Endothelial cell (in vitro differentiated cells): Measurements from ENCODE around the gene TCERG1L. TPM values are rescaled to one million over a fixed set of nuclear protein-coding genes. Genes with fewer than 3 reads are reported as not detected.

ENCODE experiments used
- DNase-seq: peaks from one replicate; pipeline ENCODE4 v3.0.0; 2021; ENCODE audit warnings: low spot score
- H3K27ac Mint-ChIP-seq: one replicate; pipeline ENCODE4 v1.8.0; 2021; ENCODE audit warnings: mixed read lengths, inconsistent platforms; ENCODE audit not compliant: unreplicated experiment
- H3K27me3 Mint-ChIP-seq: one replicate; pipeline ENCODE4 v1.8.0; 2021; ENCODE audit warnings: mild to moderate bottlenecking, moderate library complexity, mixed read lengths, inconsistent platforms; ENCODE audit not compliant: unreplicated experiment
- H3K36me3 Mint-ChIP-seq: one replicate; pipeline ENCODE4 v1.8.0; 2021; ENCODE audit warnings: mild to moderate bottlenecking, low read depth, mixed read lengths, inconsistent platforms; ENCODE audit not compliant: unreplicated experiment
- H3K4me1 Mint-ChIP-seq: one replicate; pipeline ENCODE4 v1.8.0; 2021; ENCODE audit warnings: mild to moderate bottlenecking, mixed read lengths, inconsistent platforms; ENCODE audit not compliant: unreplicated experiment
- H3K4me3 Mint-ChIP-seq: one replicate; pipeline ENCODE4 v1.8.0; 2021; ENCODE audit warnings: mild to moderate bottlenecking, mixed read lengths, inconsistent platforms; ENCODE audit not compliant: unreplicated experiment
- H3K9me3 Mint-ChIP-seq: one replicate; pipeline ENCODE4 v1.8.0; 2021; ENCODE audit warnings: mixed read lengths, inconsistent platforms; ENCODE audit not compliant: unreplicated experiment
- total RNA-seq: library from RNA; stranded (reverse); fragmentation: NEBNext Ultra II Directional; extraction: Animal tissue kit (Norgen Biotek cat#: 25700); gene quantifications from one replicate; pipeline ENCODE4 v1.2.1, GENCODE V29; 2021; ENCODE audit not compliant: unreplicated experiment
- TF ChIP-seq, protein P1 (sequence below): fragments of 200-600 bp; sonication (generic); IDR thresholded peaks from one replicate; pipeline ENCODE4 v1.5.0; 2021; ENCODE audit warnings: antibody characterized with exemption; ENCODE audit not compliant: unreplicated experiment

Gene TCERG1L
- total RNA-seq, 1 donor from 2014 or later: not detected

DNA sequence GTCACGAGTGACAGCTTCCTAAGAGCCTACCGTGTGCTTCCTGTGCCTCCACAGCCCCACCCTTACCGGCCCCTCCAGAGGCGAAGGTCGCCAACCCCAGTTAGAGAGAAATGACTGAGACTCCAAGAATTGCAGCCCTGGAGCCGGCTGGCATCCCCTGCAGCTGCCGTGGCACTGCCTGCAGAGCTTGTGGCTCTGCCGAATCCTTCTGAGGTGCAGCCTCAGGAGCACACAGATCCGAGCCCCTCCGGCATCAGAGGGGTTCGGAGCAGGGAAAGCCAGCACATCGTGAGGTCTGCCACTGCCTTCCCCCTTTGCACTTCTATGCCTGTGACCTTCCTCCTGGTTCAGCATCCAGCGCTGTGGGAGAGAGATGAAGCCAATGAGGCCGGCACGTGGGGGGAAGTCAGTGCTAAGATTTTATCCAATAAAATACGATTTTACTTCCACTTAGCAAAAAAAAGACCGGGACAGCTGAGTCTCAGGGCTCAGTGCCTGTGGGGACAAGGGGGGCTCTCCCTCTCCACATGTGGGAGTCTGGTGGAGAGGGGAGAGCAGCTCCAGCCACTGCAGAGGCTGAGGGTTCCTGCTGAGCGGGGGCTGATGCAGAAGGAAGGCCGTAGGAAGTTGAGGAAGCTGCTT, 80.1 kb downstream of the TCERG1L start:
- DNase-seq: no peak
- no peak overlapping the region for H3K4me3 Mint-ChIP-seq
- no peak overlapping the region for H3K27ac Mint-ChIP-seq
- no peaks in the 10 kb centered on the region for H3K27me3 Mint-ChIP-seq
- TF ChIP-seq, protein P1, sequence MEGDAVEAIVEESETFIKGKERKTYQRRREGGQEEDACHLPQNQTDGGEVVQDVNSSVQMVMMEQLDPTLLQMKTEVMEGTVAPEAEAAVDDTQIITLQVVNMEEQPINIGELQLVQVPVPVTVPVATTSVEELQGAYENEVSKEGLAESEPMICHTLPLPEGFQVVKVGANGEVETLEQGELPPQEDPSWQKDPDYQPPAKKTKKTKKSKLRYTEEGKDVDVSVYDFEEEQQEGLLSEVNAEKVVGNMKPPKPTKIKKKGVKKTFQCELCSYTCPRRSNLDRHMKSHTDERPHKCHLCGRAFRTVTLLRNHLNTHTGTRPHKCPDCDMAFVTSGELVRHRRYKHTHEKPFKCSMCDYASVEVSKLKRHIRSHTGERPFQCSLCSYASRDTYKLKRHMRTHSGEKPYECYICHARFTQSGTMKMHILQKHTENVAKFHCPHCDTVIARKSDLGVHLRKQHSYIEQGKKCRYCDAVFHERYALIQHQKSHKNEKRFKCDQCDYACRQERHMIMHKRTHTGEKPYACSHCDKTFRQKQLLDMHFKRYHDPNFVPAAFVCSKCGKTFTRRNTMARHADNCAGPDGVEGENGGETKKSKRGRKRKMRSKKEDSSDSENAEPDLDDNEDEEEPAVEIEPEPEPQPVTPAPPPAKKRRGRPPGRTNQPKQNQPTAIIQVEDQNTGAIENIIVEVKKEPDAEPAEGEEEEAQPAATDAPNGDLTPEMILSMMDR: no peak
- peaks cover 13% of the 10 kb centered on the region for H3K36me3 Mint-ChIP-seq
- no peaks in the 10 kb centered on the region for H3K4me1 Mint-ChIP-seq
- peaks cover 27% of the 10 kb centered on the region for H3K9me3 Mint-ChIP-seq

DNA sequence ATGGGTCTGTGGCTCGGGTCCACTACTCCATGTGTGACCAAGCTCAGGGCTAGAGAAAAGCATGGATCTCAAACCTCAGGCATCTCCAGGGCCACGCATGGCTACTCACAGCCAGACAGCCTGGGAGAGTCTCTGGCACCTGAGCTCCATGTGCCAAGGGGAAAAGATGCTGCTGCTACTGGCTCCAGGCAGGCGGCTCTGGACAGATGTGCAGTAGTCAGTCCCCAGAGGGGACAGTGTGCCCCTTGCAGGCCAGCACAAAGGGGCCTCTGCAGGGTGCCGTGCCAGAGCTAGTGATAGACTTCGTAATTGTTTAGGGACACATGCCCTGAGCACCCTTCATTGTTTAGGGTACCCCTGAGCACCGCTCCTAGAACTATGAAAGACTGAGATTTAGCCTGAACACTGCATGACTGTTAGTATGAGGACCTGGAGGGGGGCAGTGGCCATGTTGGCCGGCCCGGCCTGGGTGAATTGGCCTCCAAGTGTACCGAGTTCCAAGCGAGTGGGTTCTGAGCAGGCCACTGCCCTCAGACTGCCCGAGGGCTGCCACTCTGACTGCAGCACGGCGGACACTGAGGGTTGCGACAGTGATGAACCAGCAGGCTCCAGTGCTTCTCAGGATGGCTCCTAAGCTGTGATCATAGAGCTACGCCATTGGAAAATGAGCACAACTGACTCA, 80.7 kb downstream of the TCERG1L start:
- no peaks in the 10 kb centered on the region for H3K4me1 Mint-ChIP-seq
- peaks cover 11% of the 10 kb centered on the region for H3K36me3 Mint-ChIP-seq
- TF ChIP-seq, protein P1: no peak
- peaks cover 3% of the 10 kb centered on the region for H3K27me3 Mint-ChIP-seq
- H3K9me3 Mint-ChIP-seq: peaks cover 26% of the 10 kb centered on the region
- H3K27ac Mint-ChIP-seq: no peak overlapping the region
- DNase-seq: no peak
- H3K4me3 Mint-ChIP-seq: no peak overlapping the region

DNA sequence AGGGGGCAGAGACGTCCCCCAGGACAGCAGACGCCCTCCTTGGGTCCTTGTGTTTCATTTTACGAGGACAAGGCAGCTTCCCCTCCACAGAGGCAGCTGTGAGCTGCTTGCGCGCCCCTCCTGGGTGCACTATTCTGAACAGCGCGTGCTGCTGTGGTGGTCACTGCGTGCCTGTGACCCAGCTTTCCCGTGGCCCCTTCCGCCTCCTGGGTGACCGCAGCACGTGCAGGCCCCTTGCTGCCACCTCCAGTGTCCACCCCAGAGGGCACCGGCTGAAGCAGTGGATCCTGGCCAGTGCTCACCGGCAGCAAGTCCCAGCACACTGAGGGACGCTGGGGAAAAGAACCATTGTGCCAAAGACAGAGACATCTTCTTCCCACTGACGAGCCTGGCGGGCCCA, 81.4 kb downstream of the TCERG1L start:
- Mint-ChIP-seq H3K36me3 (peaks cover 12% of the 10 kb centered on the region), H3K4me3 (no peak overlapping the region), H3K9me3 (peaks cover 32% of the 10 kb centered on the region), H3K27me3 (peaks cover 6% of the 10 kb centered on the region), H3K4me1 (no peaks in the 10 kb centered on the region), H3K27ac (no peak overlapping the region)
- no peak for DNase-seq
- TF ChIP-seq, protein P1: no peak

DNA sequence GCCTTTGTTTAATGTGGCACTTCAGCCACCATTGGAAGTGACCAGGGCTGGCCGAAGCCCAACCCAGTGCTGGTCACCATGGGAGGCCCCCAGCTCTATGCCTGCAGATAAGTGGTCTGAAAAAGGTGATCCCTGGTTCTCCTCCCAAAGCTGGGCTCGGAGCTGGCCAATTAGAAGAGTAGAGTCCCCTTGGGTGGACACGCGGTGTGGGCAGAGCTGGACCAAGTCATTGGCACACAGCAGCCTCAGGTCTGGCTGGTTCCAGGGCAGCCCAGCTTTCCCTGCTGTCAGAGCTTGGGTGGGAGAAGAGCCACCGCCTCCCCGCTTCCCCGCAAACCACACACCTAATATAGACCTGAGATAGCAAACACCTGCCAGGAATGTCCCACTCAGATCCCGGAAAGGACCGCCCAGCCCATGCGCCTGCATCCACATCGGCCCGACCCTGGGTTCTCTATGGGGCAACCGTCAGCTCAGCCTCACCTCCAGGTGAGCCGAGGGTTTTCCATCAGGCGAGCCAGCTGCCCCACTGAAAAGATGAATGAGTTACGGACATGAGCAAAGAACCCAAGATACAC, 84.3 kb downstream of the TCERG1L start:
- Mint-ChIP-seq H3K4me3 (no peak overlapping the region), H3K36me3 (peaks cover 13% of the 10 kb centered on the region), H3K27me3 (peaks cover 9% of the 10 kb centered on the region), H3K4me1 (no peaks in the 10 kb centered on the region), H3K9me3 (peaks cover 38% of the 10 kb centered on the region), H3K27ac (no peak overlapping the region)
- no peak for DNase-seq
- TF ChIP-seq, protein P1: no peak
